HG03175 (cell line): ENCODE data around the gene PRC1.

ENCODE experiments used
- ATAC-seq: cut with Tn5 transposase; IDR thresholded peaks from one replicate; pipeline ENCODE4 v1.9.1; 2021; ENCODE audit warnings: mild to moderate bottlenecking, moderate library complexity; ENCODE audit not compliant: unreplicated experiment

The PRC1 gene

DNA sequence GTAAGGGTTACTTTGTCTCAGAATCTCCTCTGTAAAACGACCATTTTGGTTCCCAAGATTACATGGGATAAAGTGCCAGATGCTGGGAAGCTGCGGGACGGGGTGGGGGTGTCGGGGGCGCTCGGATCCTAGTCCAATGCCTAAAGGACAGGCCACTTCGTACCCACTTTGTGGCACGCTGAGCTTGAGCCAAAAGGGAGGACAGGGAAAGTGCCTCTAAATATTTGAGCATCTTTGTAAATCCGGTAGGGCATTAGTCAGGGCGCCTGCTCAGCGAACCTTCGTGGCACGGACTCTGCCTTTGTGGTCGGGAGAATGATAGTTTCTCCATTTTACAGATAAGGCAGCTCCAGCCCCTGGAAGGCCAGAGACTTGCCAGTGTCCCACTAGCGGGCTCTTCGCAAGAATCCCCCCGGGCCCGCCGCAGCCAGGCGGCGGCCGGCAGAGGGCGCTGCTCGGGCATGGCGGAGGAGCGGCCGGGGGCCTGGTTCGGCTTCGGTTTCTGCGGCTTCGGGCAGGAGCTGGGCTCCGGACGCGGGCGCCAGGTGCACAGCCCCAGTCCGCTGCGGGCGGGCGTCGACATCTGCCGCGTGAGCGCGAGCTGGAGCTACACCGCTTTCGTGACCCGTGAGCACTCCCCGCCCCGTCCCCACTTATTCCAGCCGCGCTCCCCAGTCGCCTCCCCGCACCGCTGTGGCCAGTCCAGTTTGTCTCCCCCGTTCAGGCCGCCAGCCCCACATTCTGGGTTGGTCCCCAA, 37.9 kb downstream of the PRC1 start:
- no peak for ATAC-seq

GRCh38 chr15:90955624-90956273, 38.6 kb downstream of the PRC1 start:
- no peak for ATAC-seq

GRCh38 chr15:90954712-90955623, 39.4 kb downstream of the PRC1 start, which contains the start of gene RCCD1:
RCCD1 (plus strand) TSS chr15:90954884; CDS start chr15:90956735, 1,851 bp downstream.
- peak; percentile 95 for ATAC-seq

- no peak for ATAC-seq
Measured at GRCh38 chr15:90953947-90954711, 40.2 kb downstream of the PRC1 start.

- no peak for ATAC-seq
Measured at GRCh38 chr15:90952901-90953677, 41.2 kb downstream of the PRC1 start.

GRCh38 chr15:90950676-90951075, 43.7 kb downstream of the PRC1 start:
- ATAC-seq = no peak

- no peak for ATAC-seq
Measured at GRCh38 chr15:90949979-90950675, 44.2 kb downstream of the PRC1 start.

- no peak for ATAC-seq
Measured at GRCh38 chr15:90948506-90948905, 45.8 kb downstream of the PRC1 start.

DNA sequence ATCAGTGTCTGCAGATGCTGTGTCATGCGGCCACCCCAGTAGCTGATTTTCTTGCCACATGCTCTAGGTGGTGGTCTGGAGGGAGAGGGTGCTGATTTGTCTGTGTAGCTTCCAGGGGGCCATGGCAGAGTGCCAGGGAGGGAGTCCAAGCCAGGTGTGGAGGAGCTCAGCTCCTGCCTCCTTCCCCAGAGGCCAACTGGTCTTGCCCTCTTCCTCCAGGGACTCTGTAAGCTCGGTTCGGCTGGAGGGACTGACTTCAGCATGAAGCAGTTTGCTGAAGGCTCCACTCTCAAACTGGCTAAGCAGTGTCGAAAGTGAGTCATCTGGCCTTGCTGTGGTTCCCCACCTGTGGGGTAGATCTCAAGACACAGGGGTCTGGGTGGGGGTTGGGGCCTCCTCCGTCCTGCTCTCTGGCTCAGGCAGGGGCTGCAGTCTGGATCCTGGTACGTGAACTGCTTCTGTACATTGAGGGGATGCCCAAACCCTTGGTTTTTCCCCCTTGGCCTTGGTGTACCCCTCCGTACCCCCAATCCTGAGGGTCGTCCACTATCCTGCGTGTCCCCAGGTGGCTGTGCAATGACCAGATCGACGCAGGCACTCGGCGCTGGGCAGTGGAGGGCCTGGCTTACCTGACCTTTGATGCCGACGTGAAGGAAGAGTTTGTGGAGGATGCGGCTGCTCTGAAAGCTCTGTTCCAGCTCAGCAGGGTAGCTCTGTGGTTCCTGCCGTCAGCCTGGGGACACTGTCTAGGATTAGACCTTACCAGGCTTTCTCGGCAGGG, 46.6 kb downstream of the PRC1 start:
- ATAC-seq = no peak

DNA sequence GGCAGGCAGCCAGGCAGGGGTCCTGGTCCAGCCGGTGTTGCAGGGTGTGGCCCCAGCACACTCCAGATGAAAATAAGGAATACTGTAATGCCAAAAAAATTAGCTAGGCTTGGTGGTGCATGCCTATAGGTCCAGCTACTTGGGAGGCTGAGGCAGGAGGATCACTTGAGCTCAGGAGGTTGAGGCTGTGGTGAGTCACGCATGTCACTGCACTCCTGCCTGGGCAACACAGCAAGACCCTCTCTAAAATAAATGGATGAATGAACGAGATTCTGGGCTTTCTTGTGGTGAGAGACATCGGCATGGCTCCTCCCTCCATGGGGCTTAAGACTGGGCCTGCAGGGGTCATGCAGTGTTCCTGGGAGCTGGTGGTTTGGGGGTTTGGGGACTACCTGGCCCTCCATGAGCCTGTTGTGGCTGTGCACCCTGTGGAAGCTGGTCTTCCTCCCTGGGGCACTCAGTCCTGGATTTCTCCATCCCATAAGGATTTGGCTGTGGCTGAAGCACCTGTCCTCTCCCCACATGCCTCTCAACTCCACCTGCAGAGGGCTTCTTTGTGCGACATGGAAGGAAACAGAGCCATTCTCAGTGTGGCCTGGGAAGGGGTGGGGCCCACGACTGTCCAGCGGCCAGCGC, 47.3 kb downstream of the PRC1 start:
- no peak for ATAC-seq

GRCh38 chr15:90946538-90946937, 47.8 kb downstream of the PRC1 start:
- no peak for ATAC-seq

- no peak for ATAC-seq
Measured at GRCh38 chr15:90945091-90945490, 49.2 kb downstream of the PRC1 start.

DNA sequence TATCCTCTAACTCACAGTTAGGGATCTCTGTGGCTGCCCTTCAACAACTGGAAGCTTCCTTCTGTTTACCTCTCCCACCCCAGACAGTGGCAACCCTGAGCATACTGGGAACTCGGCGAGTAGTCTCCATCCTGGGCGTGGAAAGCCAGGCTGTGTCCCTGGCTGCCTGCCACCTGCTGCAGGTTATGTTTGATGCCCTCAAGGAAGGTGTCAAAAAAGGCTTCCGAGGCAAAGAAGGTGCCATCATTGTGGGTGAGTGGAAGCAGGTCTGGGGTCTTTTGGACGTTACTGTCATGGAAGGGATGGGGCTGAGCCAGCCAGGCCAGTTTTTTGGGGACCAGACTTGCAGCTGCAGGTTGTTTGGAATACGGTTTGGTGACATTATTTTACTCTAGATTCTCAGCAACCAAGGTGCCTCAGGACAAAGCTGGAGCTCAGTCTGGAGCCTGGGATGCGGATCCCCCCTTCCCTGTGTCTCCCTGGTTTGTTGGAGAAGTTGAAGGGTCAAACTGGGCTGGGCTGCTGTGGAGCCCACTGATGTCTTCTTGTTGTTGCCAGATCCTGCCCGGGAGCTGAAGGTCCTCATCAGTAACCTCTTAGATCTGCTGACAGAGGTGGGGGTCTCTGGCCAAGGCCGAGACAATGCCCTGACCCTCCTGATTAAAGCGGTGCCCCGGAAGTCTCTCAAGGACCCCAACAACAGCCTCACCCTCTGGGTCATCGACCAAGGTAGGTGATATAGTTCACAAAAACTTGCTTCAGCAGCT, 51.8 kb downstream of the PRC1 start:
- ATAC-seq = no peak

DNA sequence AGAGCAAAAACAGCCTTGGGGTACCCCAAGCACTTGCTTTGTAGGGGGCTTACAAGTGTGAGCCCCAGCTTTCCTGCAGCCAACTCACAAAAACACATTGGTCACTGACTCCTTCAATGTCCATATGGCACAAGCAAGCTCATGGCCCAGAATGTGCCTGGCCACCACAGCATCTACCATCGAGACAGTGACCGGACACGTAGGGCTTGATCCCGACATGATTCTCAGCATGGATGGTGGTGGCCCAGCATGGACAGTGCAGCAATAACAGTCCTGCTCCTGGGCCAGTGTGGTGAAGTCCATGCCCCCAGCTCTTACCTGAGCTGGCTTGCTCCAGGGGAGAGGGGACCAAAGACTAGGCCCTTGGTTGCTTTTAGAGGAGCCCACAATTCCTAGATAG, 53.3 kb downstream of the PRC1 start:
- no peak for ATAC-seq

GRCh38 chr15:90939756-90940155, 54.6 kb downstream of the PRC1 start:
- no peak for ATAC-seq

DNA sequence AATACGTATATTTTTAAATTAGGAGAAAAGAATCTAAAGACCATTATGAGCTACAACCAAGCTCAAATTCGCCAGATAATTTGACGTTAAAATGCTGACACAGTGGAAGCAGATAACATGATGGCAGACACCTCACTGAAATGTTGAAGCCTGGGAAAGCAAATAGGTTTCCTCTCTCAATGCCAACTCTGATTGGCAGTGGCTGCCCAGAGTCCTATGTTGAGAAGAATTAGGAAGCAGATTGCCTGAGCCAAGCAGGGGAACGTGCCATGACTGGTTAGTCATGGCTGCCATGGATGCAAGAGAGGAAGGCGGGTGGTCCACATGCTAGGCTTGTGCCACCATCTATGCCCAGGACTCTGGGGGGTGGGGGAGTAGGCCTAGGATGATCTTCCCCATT, 56.1 kb downstream of the PRC1 start:
- no peak for ATAC-seq

DNA sequence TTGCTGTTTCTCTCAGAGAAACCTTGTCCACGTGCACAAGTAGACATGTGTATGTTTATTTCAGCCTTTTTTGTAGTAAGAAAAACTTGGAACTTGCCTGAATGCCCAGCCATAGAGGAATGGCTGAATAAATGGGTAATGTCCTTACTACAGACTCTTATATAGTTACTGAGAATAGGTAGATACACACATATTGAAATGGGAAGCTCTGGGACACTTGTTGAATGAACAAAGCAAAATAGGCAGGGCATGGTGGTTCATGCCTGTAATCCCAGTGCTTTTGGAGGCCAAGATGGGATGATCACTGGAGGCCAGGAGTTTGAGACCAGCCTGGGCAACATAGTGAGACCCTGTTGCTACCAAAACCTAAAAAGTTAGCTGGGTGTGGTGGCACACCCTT, 57.5 kb downstream of the PRC1 start:
- no peak for ATAC-seq
